ENCODE measurements around the gene TFEB. TPM values are rescaled to one million over a fixed set of nuclear protein-coding genes. Genes with fewer than 3 reads are reported as not detected.

Gene TFEB
- total and polyA plus RNA-seq, 4 donors: 13.3 to 38.4 (median 27.8) TPM

DNA sequence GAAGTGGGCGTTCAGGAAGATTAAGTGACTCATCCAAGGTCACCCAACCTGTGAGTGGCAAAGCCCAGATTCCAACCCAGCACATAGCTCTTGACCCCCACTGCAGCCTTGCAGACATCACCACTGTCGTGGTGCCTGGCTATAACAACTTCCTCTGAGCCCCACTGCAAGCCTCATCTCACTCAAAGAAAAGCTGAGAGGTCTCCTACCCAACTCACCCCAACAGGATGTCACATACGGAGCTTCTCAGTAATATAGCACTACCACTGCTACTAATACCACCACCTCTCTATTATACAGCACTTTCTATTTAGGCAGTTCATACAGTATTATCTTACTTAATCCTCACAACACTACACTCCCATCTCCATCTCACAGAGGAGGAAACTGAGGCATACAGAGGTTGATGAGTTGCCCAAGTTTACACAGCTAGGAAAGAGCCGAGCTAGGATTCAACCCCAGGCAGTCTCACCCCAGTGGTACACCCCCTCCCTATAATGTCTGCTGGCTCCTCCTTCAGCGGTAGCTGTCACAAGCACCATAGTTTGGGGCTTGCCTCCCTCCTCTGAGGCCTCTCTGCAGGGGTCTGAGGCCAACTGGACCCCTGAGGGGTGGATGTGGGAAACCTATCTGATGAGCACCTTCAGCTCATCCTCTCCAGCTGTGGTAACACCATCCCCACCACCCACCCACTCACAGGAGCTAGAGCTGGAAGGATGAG, 19.5 kb downstream of the TFEB start:
- TF ChIP-seq, protein P1, sequence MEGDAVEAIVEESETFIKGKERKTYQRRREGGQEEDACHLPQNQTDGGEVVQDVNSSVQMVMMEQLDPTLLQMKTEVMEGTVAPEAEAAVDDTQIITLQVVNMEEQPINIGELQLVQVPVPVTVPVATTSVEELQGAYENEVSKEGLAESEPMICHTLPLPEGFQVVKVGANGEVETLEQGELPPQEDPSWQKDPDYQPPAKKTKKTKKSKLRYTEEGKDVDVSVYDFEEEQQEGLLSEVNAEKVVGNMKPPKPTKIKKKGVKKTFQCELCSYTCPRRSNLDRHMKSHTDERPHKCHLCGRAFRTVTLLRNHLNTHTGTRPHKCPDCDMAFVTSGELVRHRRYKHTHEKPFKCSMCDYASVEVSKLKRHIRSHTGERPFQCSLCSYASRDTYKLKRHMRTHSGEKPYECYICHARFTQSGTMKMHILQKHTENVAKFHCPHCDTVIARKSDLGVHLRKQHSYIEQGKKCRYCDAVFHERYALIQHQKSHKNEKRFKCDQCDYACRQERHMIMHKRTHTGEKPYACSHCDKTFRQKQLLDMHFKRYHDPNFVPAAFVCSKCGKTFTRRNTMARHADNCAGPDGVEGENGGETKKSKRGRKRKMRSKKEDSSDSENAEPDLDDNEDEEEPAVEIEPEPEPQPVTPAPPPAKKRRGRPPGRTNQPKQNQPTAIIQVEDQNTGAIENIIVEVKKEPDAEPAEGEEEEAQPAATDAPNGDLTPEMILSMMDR (IDR thresholded peaks at IDR 0.05; ENCODE audit: control extremely low read depth, extremely low read depth): no peak
- H3K4me1 ChIP-seq (ENCODE audit: control insufficient read depth in 5 of 5, insufficient read depth in 5 of 5, low read length in 5 of 5): peaks cover 0 to 33% (median 18%) of the 10 kb centered on the region in 5 donors
- ATAC-seq (ENCODE audit: insufficient read depth, low FRiP score) (no peak), DNase-seq (no peak)
- H3K36me3 ChIP-seq (ENCODE audit: control insufficient read depth in 4 of 4, insufficient read depth in 4 of 4, low read length in 4 of 4): no peaks in the 10 kb centered on the region
- H3K4me3 ChIP-seq: no peak overlapping the region
- WGBS, 2 donors: 74 to 81% methylated on average over 5 of the region's 5 CpGs
- no peak overlapping the region for H3K9ac ChIP-seq (ENCODE audit: insufficient read depth in 1 of 2, low read length in 2 of 2)
- H3K27ac ChIP-seq (ENCODE audit: low read depth in 1 of 2, low read length in 1 of 2): peak overlapping the region in 1 of 2 donors; percentile 51
- H3K9me3 ChIP-seq (ENCODE audit: control insufficient read depth in 4 of 4, insufficient read depth in 3 of 4, low read length in 3 of 4): no peaks in the 10 kb centered on the region
- no peaks in the 10 kb centered on the region for H3K27me3 ChIP-seq (ENCODE audit: control insufficient read depth in 3 of 3, insufficient read depth in 3 of 3, low read length in 2 of 3)

DNA sequence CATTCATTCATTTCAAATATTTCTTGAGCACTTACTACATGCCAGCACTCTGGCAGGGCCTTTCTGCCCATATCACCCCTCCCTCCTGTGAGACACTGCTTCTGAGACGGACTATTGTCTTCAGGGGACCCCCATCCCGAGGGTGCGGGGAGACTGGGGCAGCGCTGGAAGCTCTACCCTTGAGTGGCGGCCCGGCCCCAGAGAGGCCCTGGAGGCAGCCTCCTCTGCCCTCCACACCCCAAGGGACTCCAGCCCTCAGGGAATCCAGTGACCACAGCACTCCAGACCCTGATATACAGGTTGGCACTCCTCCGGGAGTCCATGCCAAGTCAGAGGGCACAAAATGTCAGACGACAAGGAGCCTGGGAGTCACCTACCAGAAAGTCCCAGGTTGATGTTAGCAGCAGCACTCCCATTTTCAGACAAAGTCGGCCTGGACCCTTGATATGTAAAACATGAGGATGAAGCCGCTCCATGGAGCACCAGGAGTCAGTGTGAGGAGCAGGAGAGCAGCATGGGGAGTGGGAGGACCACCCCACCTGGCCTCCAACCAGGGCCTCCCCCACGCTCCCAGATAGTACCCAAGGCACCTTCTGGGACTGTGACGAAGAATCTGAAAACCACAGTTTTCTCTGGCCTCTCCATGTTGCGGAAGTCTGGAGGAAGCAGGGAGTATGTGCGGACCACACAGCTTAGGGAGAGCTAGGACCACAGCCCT, 20.7 kb downstream of the TFEB start:
- no peak overlapping the region for H3K9ac ChIP-seq (ENCODE audit: insufficient read depth in 1 of 2, low read length in 2 of 2)
- H3K36me3 ChIP-seq (ENCODE audit: control insufficient read depth in 4 of 4, insufficient read depth in 4 of 4, low read length in 4 of 4): no peaks in the 10 kb centered on the region
- WGBS, 2 donors: 89 to 91% methylated on average over 14 of the region's 14 CpGs
- H3K4me3 ChIP-seq: no peak overlapping the region
- H3K4me1 ChIP-seq (ENCODE audit: control insufficient read depth in 5 of 5, insufficient read depth in 5 of 5, low read length in 5 of 5): peaks cover 0 to 30% (median 18%) of the 10 kb centered on the region in 5 donors
- no peaks in the 10 kb centered on the region for H3K9me3 ChIP-seq (ENCODE audit: control insufficient read depth in 4 of 4, insufficient read depth in 3 of 4, low read length in 3 of 4)
- TF ChIP-seq, protein P1 (IDR thresholded peaks at IDR 0.05; ENCODE audit: control extremely low read depth, extremely low read depth): no peak
- H3K27ac ChIP-seq (ENCODE audit: low read depth in 1 of 2, low read length in 1 of 2): peak overlapping the region in 1 of 2 donors; percentile 51
- DNase-seq: no peak
- ATAC-seq (ENCODE audit: insufficient read depth, low FRiP score): no peak
- no peaks in the 10 kb centered on the region for H3K27me3 ChIP-seq (ENCODE audit: control insufficient read depth in 3 of 3, insufficient read depth in 3 of 3, low read length in 2 of 3)

DNA sequence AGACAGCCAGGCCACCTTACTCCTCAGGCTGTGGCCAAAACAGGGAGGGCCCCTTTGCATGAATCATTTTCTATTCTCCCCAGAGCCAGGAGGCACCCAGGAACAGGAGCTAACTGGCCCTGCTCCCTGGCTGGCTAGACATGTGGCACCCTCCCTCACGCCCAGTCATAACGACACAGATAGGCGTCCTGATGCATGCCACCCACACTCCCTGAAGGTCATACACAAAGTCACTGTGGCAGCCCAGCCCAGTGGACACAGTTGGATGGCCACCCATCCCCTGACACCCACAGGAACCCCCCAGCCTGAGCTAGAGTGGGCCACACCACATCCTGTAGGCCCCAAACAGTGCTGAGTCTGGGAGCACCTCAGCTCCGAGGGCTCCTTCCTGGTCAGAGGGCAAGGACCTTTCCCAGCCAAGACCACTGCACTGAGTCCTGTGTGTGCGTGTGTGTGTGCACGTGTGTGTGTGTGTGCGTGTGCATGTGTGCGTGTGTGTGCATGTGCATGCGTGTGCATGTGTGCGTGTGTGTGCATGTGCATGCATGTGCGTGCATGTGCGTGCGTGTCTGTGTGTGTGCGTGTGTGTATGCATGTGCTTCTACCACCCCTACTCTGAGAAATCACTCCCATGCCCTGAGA, 21.6 kb downstream of the TFEB start:
- WGBS, 2 donors: 74 to 84% methylated on average over 14 of the region's 14 CpGs
- Histone ChIP-seq H3K9me3 (ENCODE audit: control insufficient read depth in 4 of 4, insufficient read depth in 3 of 4, low read length in 3 of 4) (no peaks in the 10 kb centered on the region), H3K27me3 (ENCODE audit: control insufficient read depth in 3 of 3, insufficient read depth in 3 of 3, low read length in 2 of 3) (no peaks in the 10 kb centered on the region), H3K4me1 (ENCODE audit: control insufficient read depth in 5 of 5, insufficient read depth in 5 of 5, low read length in 5 of 5) (peaks cover 0 to 30% (median 18%) of the 10 kb centered on the region in 5 donors), H3K9ac (ENCODE audit: insufficient read depth in 1 of 2, low read length in 2 of 2) (no peak overlapping the region), H3K36me3 (ENCODE audit: control insufficient read depth in 4 of 4, insufficient read depth in 4 of 4, low read length in 4 of 4) (no peaks in the 10 kb centered on the region), H3K4me3 (no peak overlapping the region), H3K27ac (ENCODE audit: low read depth in 1 of 2, low read length in 1 of 2) (peak overlapping the region; percentile 26 to 53)
- ATAC-seq (ENCODE audit: insufficient read depth, low FRiP score): no peak
- no peak for DNase-seq
- TF ChIP-seq, protein P1 (IDR thresholded peaks at IDR 0.05; ENCODE audit: control extremely low read depth, extremely low read depth): no peak

Measured in lung (tissue), 12 donors.